GM23248 (cell line): ENCODE measurements around the gene MDFIC.

Source experiments
- EZH2 ChIP-seq: fragments of 200-600 bp; sonication (generic); IDR thresholded peaks from 2 replicates; pipeline ENCODE4 v1.6.1; 2018; ENCODE audit warnings: antibody characterized with exemption, mild to moderate bottlenecking; ENCODE audit not compliant: insufficient read depth, poor library complexity, severe bottlenecking
- EZH2phosphoT487 ChIP-seq: fragments of 200-600 bp; sonication (generic); IDR thresholded peaks from 2 replicates; pipeline ENCODE4 v1.6.1; 2018; ENCODE audit warnings: antibody characterized with exemption, moderate library complexity, mild to moderate bottlenecking, low read depth; ENCODE audit not compliant: insufficient read depth

DNA sequence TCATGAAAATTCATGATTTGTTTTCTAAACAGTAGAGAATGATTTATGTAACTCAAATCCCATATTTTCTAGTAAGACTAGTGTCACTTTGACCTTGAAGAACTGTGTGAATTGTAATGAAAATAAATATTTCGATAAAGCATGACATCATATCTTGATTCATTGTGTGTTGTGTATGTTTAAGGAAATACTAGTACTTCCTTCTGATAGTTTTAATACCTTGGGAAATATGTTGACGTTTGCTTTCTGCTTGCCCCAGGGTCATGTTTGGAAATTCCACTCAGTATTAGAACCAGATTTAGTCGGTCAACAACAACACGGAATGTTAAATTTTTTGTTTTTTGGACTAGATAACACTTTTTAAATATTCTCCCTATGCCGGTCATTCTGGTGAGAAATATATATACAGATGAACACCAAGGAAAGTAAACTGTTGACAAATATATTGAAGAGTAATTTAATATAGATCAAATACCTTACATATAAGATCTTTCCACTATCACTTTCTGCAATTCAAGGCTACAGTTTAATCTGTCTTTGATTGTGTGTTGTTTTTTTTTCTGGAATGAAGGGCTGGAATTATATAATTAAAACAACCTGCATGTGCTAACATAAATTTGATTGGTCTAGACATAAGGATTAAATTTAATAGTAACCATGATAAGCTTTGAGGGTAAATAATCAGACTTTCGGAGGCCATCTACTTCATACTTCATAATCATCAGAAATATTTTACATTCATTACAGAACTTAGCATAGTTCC lies 126.2 kb downstream of the MDFIC start:
- TF ChIP-seq EZH2phosphoT487 (no peak), EZH2 (no peak)
